H9 (cell line): Measurements from ENCODE around the gene BNC1. TPM values are rescaled to one million over a fixed set of nuclear protein-coding genes. Genes with fewer than 3 reads are reported as not detected.

ENCODE experiments used
- DNase-seq: peaks from one replicate; pipeline ENCODE4 v3.0.0-alpha.2; 2017
- H2AFZ ChIP-seq: one replicate; pipeline ENCODE4 v1.6.1; 2013; ENCODE audit warnings: mild to moderate bottlenecking, low read length, control low read depth, moderate library complexity
- H2AK5ac ChIP-seq: 2 replicates; pipeline ENCODE4 v1.6.1; 2013; ENCODE audit warnings: low read length, control low read depth, mixed read lengths; ENCODE audit not compliant: insufficient read length
- H2BK120ac ChIP-seq: one replicate; pipeline ENCODE4 v1.6.1; 2013; ENCODE audit warnings: low read depth, mild to moderate bottlenecking, low read length, control low read depth, inconsistent platforms; ENCODE audit not compliant: poor library complexity, severe bottlenecking
- H2BK12ac ChIP-seq: 2 replicates; pipeline ENCODE4 v1.6.1; 2013; ENCODE audit warnings: low read length, control low read depth, mixed read lengths, low read depth; ENCODE audit not compliant: insufficient read length
- H2BK15ac ChIP-seq: 2 replicates; pipeline ENCODE4 v1.6.1; 2013; ENCODE audit warnings: low read depth, low read length, control low read depth
- H2BK20ac ChIP-seq: one replicate; pipeline ENCODE4 v1.6.1; 2013; ENCODE audit warnings: low read depth, mild to moderate bottlenecking, low read length, control low read depth, inconsistent platforms; ENCODE audit not compliant: poor library complexity, severe bottlenecking
- H2BK5ac ChIP-seq: 2 replicates; pipeline ENCODE4 v1.6.1; 2013; ENCODE audit warnings: low read length, control low read depth, mixed read lengths; ENCODE audit not compliant: insufficient read length
- H3K14ac ChIP-seq: 2 replicates; pipeline ENCODE4 v1.6.1; 2013; ENCODE audit warnings: low read length, control low read depth; ENCODE audit not compliant: insufficient read depth
- H3K18ac ChIP-seq: 2 replicates; pipeline ENCODE4 v1.6.1; 2013; ENCODE audit warnings: low read depth, mild to moderate bottlenecking, mixed read lengths, low read length, control low read depth; ENCODE audit not compliant: insufficient read length
- H3K23ac ChIP-seq: 2 replicates; pipeline ENCODE4 v1.6.1; 2013; ENCODE audit warnings: low read length, control low read depth, mixed read lengths, low read depth; ENCODE audit not compliant: insufficient read length
- H3K23me2 ChIP-seq: 2 replicates; pipeline ENCODE4 v1.6.1; 2013; ENCODE audit warnings: low read depth, mild to moderate bottlenecking, mixed read lengths, low read length, control low read depth; ENCODE audit not compliant: insufficient read length, poor library complexity, severe bottlenecking
- H3K27ac ChIP-seq: 2 replicates; pipeline ENCODE4 v1.5.1; 2013; ENCODE audit warnings: low read length, control low read depth, mixed read lengths, low read depth; ENCODE audit not compliant: insufficient read length
- H3K27me3 ChIP-seq: 2 replicates; pipeline ENCODE4 v1.6.1; 2013; ENCODE audit warnings: low read length, control low read depth, inconsistent platforms; ENCODE audit not compliant: insufficient read depth
- H3K4ac ChIP-seq: 2 replicates; pipeline ENCODE4 v1.6.1; 2013; ENCODE audit warnings: low read depth, mild to moderate bottlenecking, control low read depth, inconsistent platforms, low read length, moderate library complexity
- H3K4me1 ChIP-seq: 2 replicates; pipeline ENCODE4 v1.6.1; 2013; ENCODE audit warnings: low read length, control low read depth, inconsistent platforms; ENCODE audit not compliant: insufficient read depth
- H3K4me2 ChIP-seq: 2 replicates; pipeline ENCODE4 v1.6.1; 2013; ENCODE audit warnings: low read length, control low read depth, mixed read lengths; ENCODE audit not compliant: insufficient read length, insufficient read depth
- H3K56ac ChIP-seq: 2 replicates; pipeline ENCODE4 v1.6.1; 2013; ENCODE audit warnings: low read depth, mild to moderate bottlenecking, mixed read lengths, low read length, control low read depth; ENCODE audit not compliant: insufficient read length
- H3K79me1 ChIP-seq: 2 replicates; pipeline ENCODE4 v1.6.1; 2013; ENCODE audit warnings: low read depth, mild to moderate bottlenecking, moderate library complexity, low read length, control low read depth, inconsistent platforms; ENCODE audit not compliant: insufficient read depth, poor library complexity, severe bottlenecking
- H3K79me2 ChIP-seq: 2 replicates; pipeline ENCODE4 v1.6.1; 2013; ENCODE audit warnings: low read length, control low read depth, inconsistent platforms; ENCODE audit not compliant: insufficient read depth
- H3K9ac ChIP-seq: 2 replicates; pipeline ENCODE4 v1.6.1; 2013; ENCODE audit warnings: low read length, control low read depth, mixed read lengths; ENCODE audit not compliant: insufficient read length; ENCODE audit errors: extremely low read depth
- H3K9me3 ChIP-seq: one replicate; pipeline ENCODE4 v1.6.1; 2013; ENCODE audit warnings: low read depth, low read length, inconsistent platforms; ENCODE audit not compliant: control insufficient read depth
- H3T11ph ChIP-seq: one replicate; pipeline ENCODE4 v1.6.1; 2013; ENCODE audit warnings: mild to moderate bottlenecking, low read length, control low read depth, inconsistent platforms
- H4K20me1 ChIP-seq: one replicate; pipeline ENCODE4 v1.6.1; 2013; ENCODE audit not compliant: control insufficient read depth, insufficient read length, insufficient read depth
- H4K5ac ChIP-seq: 2 replicates; pipeline ENCODE4 v1.6.1; 2013; ENCODE audit warnings: low read depth, mild to moderate bottlenecking, mixed read lengths, low read length, control low read depth; ENCODE audit not compliant: insufficient read length
- H4K8ac ChIP-seq: replicated peaks from 2 replicates; pipeline ENCODE4 v1.6.1; 2013; ENCODE audit warnings: low read length, control low read depth, mixed read lengths, low read depth; ENCODE audit not compliant: insufficient read length
- H4K91ac ChIP-seq: 2 replicates; pipeline ENCODE4 v1.6.1; 2013; ENCODE audit warnings: low read depth, mild to moderate bottlenecking, moderate library complexity, mixed read lengths, low read length, control low read depth; ENCODE audit not compliant: insufficient read length
- H3K27ac Mint-ChIP-seq, 3 experiments: 2 replicates in 2 of 3; 3 replicates in 1 of 3; pipeline ENCODE4 v1.8.0; 2020 to 2021; ENCODE audit warnings: mixed read lengths in 3 of 3, mild to moderate bottlenecking in 1 of 3, moderate library complexity in 1 of 3
- H3K27me3 Mint-ChIP-seq: 2 replicates; pipeline ENCODE4 v1.8.0; 2021; ENCODE audit warnings: low read depth, mild to moderate bottlenecking, moderate library complexity, mixed read lengths
- H3K36me3 Mint-ChIP-seq, 3 experiments: 2 replicates in 2 of 3; 3 replicates in 1 of 3; pipeline ENCODE4 v1.8.0; 2020 to 2021; ENCODE audit warnings: low read depth in 3 of 3, mixed read lengths in 3 of 3; ENCODE audit not compliant: insufficient read depth in 1 of 3
- H3K4me1 Mint-ChIP-seq, 2 experiments: 2 replicates each; pipeline ENCODE4 v1.8.0; 2020; ENCODE audit warnings: mixed read lengths in 2 of 2
- H3K4me3 Mint-ChIP-seq, 2 experiments: 2 replicates in 1 of 2; 3 replicates in 1 of 2; pipeline ENCODE4 v1.8.0; 2020 to 2021; ENCODE audit warnings: mild to moderate bottlenecking in 2 of 2, mixed read lengths in 2 of 2, moderate library complexity in 1 of 2
- H3K9me3 Mint-ChIP-seq, 2 experiments: 2 replicates in 1 of 2; 3 replicates in 1 of 2; pipeline ENCODE4 v1.8.0; 2020; ENCODE audit warnings: mild to moderate bottlenecking in 2 of 2, mixed read lengths in 2 of 2, moderate library complexity in 1 of 2
- CTCF ChIP-seq: fragments of 200-600 bp; sonication (generic); conservative IDR thresholded peaks from 3 replicates; pipeline ENCODE4 v1.8.0; 2021; ENCODE audit warnings: antibody characterized with exemption, mild to moderate bottlenecking
- WGBS: extraction: QIAGEN DNeasy Blood & Tissue Kit; methylation state at CpG from one replicate; pipeline ENCODE4 v1.1.7; 2013; ENCODE audit warnings: missing lambda C conversion rate, low lambda C conversion rate, mixed read lengths; ENCODE audit not compliant: insufficient read length; ENCODE audit errors: extremely low coverage; 5-methylcytosine and 5-hydroxymethylcytosine counted together
- total RNA-seq: library from RNA; stranded (reverse); gene quantifications from 2 replicates; pipeline ENCODE4 v1.2.1, GENCODE V29; 2021

Gene BNC1
- total RNA-seq, 1 experiment from 2014 or later: not detected

- no peak overlapping the region for H3K27ac Mint-ChIP-seq
- H2BK5ac ChIP-seq: no peak overlapping the region
- no peak overlapping the region for H2AK5ac ChIP-seq
- no peaks in the 10 kb centered on the region for H4K20me1 ChIP-seq
- no peak for TF ChIP-seq CTCF
- H3K9me3 ChIP-seq: no peaks in the 10 kb centered on the region
- no peaks in the 10 kb centered on the region; the same call in 1 of the 2 replicates for H3K27me3 Mint-ChIP-seq
- no peak overlapping the region for H2BK20ac ChIP-seq
- no peak overlapping the region for H2AFZ ChIP-seq
- no peaks in the 10 kb centered on the region for H3K36me3 Mint-ChIP-seq
- DNase-seq: no peak
- no peaks in the 10 kb centered on the region for H3K4me1 ChIP-seq
- H3K56ac ChIP-seq: no peak overlapping the region
- no peaks in the 10 kb centered on the region for H3K79me1 ChIP-seq
- H3K23ac ChIP-seq: no peak overlapping the region
- H4K91ac ChIP-seq: no peak overlapping the region
- no peak overlapping the region for H3K4ac ChIP-seq
- H3K23me2 ChIP-seq: no peaks in the 10 kb centered on the region
- WGBS: no CpG with 5 or more reads among the region's 21 CpGs
- H3K27me3 ChIP-seq: no peaks in the 10 kb centered on the region
- no peak overlapping the region for H4K5ac ChIP-seq
- H3K14ac ChIP-seq: no peak overlapping the region
- peaks cover 9 to 14% of the 10 kb centered on the region in 2 experiments for H3K9me3 Mint-ChIP-seq
- no peak overlapping the region for H3K4me3 Mint-ChIP-seq
- H3K27ac ChIP-seq: no peak overlapping the region
- no peak overlapping the region for H4K8ac ChIP-seq
- H2BK12ac ChIP-seq: no peak overlapping the region
- no peak overlapping the region for H3K18ac ChIP-seq
- no peak overlapping the region for H3K9ac ChIP-seq
- no peak overlapping the region for H2BK15ac ChIP-seq
- no peaks in the 10 kb centered on the region for H3K79me2 ChIP-seq
- no peak overlapping the region for H3T11ph ChIP-seq
- no peaks in the 10 kb centered on the region for H3K4me1 Mint-ChIP-seq
- H3K4me2 ChIP-seq: no peak overlapping the region
- no peak overlapping the region for H2BK120ac ChIP-seq
Measured at GRCh38 chr15:83230242-83230641, 54.2 kb downstream of the BNC1 start.
